Adipose tissue (tissue), 3 donors: Measurements from ENCODE around the gene MAPK8. TPM values are rescaled to one million over a fixed set of nuclear protein-coding genes. Genes with fewer than 3 reads are reported as not detected.

Experiments
- H3K27ac ChIP-seq: one replicate; pipeline ENCODE4 v1.5.1; 2013; ENCODE audit warnings: low read depth, low read length
- WGBS, 3 donors: extraction: QIAGEN DNeasy Blood & Tissue Kit; methylation state at CpG; one replicate each; pipeline ENCODE4 v1.1.7; 2013; 5-methylcytosine and 5-hydroxymethylcytosine counted together
- polyA plus RNA-seq, 3 donors: library from polyadenylated mRNA; stranded (reverse); fragments of 200-250 nt; gene quantifications; one replicate each; pipeline ENCODE4 v1.2.3, GENCODE V29; 2013
- donor health status: healthy with polysubstance abuse.
- donor health status: Bipolar disorder and iron deficiency.
- donor health status: healthy.

MAPK8 gene
- polyA plus RNA-seq, 3 donors: 7.9 to 11.2 (median 8.3) TPM

GRCh38 chr10:48430402-48430993, 124.0 kb downstream of the MAPK8 start:
- 87 to 95% (median 89%) methylated on average over 4 of the region's 4 CpGs for WGBS, 3 donors
- H3K27ac ChIP-seq: no peak overlapping the region

GRCh38 chr10:48431871-48432270, 125.4 kb downstream of the MAPK8 start:
- H3K27ac ChIP-seq: no peak overlapping the region

DNA sequence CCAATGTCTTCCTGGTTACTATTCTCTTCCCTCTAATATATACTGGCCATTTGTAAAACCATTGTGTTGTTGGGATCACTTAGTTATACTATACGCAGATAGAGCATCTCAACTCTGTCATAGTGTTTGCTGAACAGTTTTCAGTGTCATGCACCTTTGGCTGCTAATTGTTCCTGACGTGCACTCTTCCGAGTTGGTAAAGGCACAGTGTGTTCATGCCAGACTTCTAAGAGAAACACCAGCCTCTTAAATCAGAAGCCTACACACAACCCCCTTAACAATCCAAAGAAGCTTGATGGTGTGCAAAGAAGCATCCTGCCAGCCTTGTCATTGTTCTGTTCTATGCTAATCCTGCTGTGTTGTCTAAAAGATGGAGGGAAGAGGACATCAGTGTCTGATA, 131.1 kb downstream of the MAPK8 start:
- 89 to 94% (median 92%) methylated on average over 3 of the region's 3 CpGs for WGBS, 3 donors

GRCh38 chr10:48439031-48439430, 132.6 kb downstream of the MAPK8 start:
- no peak overlapping the region for H3K27ac ChIP-seq
- 77 to 92% (median 83%) methylated on average over 2 of the region's 2 CpGs for WGBS, 3 donors

More for the DNA sequence above, 131.1 kb downstream of the MAPK8 start:
- no peak overlapping the region for H3K27ac ChIP-seq

DNA sequence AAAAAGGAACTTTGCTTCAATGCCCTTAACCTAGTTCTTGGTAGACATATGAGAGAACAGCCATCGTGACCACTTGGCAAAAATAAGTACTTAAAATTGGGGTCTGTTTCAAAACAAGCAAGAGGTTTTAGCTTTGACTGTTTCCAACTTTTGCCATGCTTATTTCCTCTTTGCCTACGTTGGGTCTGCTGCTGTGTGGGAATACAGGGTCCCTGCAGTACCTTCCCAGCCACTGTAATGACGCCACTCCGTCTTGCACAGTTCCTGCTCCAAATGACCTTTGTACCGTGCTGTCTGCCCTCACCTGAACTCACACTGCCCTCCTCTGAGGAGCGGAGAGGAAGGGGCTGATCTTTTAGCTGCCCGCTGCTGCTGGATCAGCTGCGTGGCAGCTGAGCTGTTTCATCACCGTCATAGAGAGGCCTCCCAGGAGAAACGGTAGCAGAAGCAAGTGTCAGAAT, 133.1 kb downstream of the MAPK8 start:
- 29 to 51% (median 50%) methylated on average over 10 of the region's 10 CpGs for WGBS, 3 donors
- H3K27ac ChIP-seq: no peak overlapping the region

GRCh38 chr10:48440771-48441170, 134.3 kb downstream of the MAPK8 start:
- no peak overlapping the region for H3K27ac ChIP-seq
- WGBS, 3 donors: 96 to 97% (median 96%) methylated on average over 4 of the region's 4 CpGs

DNA sequence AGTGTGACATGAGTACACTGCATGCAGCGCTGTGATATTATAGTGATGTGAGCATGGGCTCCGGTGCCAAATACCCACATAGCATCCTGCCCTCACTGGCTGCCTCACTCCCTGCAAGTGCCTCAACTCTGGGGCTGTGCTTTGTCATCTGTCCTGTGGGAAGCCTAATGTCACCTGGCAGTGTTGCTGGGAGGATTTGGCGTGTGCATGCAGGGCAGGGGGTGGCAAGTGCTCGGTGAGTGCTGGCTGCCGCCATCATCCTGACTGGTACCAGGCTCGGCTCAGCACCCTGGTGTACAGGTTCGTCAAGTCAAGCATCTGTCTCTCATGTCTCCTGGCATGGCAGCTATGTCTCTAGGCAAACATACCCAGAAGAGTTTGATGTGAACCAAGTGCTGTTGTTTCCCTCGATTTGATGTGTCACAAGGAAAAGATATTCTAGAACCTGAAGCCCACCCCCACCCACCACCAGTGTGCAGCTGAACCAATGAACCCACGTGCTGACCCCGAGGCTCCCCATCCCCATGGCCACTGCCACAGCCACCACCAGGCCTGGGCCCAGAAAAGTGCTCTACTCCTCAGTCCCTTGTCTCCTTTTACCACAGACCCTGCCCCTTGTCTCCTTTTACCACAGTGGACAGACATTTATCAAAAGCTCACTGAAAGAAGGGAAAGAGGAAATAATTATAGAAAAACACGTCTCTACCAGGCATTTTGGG, 135.8 kb downstream of the MAPK8 start:
- WGBS, 3 donors: 79 to 88% (median 82%) methylated on average over 11 of the region's 11 CpGs
- H3K27ac ChIP-seq: no peak overlapping the region

DNA sequence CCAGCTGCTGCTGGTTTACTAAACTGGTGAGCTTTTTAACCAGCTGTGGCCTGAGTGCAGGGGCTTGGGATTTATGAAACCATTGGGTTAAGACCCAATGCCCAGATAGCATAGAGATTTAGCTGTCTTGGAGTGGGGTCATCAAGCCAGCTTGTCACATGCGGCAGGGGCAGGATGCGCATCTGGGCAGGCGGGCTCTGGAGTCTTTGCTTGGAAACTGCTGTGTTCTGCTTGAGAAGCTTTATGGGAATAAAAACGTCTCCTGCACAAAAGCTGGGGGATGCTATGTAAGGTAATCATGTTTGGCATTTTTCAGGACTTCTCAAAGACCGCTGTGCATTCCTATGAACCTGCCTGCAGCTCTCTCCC, 136.3 kb downstream of the MAPK8 start:
- 77 to 84% (median 82%) methylated on average over 5 of the region's 5 CpGs for WGBS, 3 donors
- H3K27ac ChIP-seq: no peak overlapping the region

- WGBS, 3 donors: 26 to 64% (median 31%) methylated on average over 2 of the region's 2 CpGs
- no peak overlapping the region for H3K27ac ChIP-seq
Observed at GRCh38 chr10:48444266-48444665, 137.8 kb downstream of the MAPK8 start.

DNA sequence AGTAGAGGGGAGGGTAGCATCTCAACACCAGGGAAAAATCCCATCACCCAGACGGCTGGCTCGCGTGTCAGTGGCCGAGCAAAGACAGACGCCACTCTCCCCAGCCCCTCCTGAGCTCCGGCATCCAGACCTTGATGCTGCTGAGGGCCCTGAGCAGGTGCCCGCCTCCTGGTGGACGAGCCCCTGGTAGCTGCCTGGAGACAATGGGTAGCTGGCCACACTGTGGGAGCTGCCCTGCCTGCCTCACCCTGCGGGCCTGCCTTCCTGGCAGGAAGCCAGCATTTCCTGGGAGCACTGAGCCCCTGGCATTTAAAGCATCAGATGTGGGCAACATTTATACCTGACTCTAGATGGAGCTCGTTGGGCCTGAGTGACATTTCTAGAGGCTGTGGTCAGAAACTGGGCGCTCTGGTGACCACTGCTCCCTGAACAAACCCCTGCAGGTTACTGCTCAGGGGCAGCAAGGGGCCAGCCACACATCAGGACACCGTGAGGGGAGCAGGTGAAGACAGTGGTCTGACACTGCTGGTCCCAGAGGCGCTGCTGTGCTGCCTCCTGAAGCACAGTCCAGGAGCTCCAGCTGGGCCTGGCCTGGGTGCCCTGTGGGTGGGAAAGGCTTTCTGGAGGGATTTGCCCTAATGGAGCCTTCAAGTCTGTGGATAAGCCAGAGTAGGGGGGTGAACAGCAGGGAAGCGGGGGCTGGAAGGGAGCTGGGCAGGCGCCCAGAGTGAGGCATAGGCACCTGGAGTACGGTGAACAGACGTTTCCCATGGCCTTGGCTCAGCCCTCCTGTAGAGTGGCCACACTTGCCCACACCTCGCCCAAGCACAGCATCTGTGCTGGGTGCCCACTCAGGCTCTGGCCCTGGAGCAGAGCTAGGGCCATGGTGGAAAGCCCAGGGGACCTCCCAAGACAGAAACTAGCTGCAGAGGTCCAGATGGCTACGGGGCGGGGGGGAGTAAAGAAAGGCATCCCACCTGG, 138.7 kb downstream of the MAPK8 start:
- 64 to 82% (median 81%) methylated on average over 20 of the region's 20 CpGs for WGBS, 3 donors
- no peak overlapping the region for H3K27ac ChIP-seq

GRCh38 chr10:48445932-48446331, 139.5 kb downstream of the MAPK8 start:
- 79 to 89% (median 85%) methylated on average over 7 of the region's 7 CpGs for WGBS, 3 donors
- H3K27ac ChIP-seq: no peak overlapping the region

DNA sequence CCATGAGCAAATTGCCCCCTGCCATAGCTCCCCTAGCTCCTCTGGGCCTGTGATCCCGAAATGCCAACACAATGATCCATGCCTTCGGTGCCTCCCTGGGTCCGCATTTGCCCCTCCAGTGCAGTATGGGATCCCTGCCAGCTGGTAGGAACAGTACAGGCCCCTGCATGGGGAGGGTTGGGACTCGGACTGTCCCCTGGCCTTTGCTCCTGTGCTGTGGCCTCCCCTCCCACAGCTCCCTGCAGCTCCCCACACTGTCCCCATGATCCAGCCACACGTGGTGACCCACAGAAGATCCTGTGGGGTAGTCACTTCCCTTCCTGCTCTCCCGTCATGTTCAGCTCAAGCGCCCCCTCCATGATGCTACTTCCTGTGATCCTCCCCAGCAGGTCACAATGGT, 140.3 kb downstream of the MAPK8 start:
- 73 to 88% (median 82%) methylated on average over 7 of the region's 7 CpGs for WGBS, 3 donors
- H3K27ac ChIP-seq: no peak overlapping the region

- WGBS, 3 donors: 89 to 93% (median 93%) methylated on average over 11 of the region's 11 CpGs
- H3K27ac ChIP-seq: no peak overlapping the region
Observed at GRCh38 chr10:48447356-48448215, 141.1 kb downstream of the MAPK8 start.

GRCh38 chr10:48448796-48449195, 142.3 kb downstream of the MAPK8 start:
- WGBS, 3 donors: 89 to 97% (median 92%) methylated on average over 4 of the region's 4 CpGs
- no peak overlapping the region for H3K27ac ChIP-seq

DNA sequence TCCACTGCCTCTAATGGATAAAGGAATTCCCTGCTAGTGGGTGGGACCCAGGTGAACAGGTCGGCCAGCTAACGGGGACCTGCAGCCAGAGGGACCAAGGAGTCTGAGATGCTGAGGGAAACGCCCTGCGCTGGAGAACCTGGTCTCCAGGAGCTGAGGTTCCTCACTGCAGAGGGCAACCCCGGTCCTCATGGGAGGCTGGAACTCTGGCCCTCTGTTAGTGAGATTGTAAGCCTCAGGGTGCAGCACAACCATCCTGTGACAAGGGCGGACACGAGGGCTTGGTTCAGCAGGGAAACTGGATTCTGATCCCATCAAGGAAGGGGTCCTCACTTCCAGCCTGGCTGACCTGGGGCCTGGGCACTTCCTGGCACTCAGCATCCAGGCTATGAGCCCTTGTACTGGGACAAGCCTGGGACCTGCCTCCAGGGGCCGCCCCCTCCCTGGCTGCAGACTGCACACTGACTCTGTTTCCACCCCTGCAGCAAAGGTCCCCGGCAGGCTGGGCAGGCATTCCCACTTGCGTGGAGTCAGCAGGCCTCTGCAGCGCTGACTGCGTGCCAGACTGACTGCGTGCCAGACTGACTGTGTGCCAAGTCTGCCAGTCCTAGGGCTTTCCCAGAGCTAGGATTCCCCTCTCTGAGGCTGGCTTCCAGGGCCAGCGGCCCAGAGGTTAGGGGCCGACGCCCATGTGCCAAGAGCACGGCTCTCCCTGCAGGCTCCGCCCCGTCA, 143.2 kb downstream of the MAPK8 start:
- 79 to 90% (median 86%) methylated on average over 19 of the region's 19 CpGs for WGBS, 3 donors
- no peak overlapping the region for H3K27ac ChIP-seq

GRCh38 chr10:48450233-48450740, 143.8 kb downstream of the MAPK8 start:
- H3K27ac ChIP-seq: no peak overlapping the region
- WGBS, 3 donors: 94 to 98% (median 95%) methylated on average over 39 to 49 of the region's 49 CpGs

- 91 to 95% (median 91%) methylated on average over 41 to 43 of the region's 43 CpGs for WGBS, 3 donors
- no peak overlapping the region for H3K27ac ChIP-seq
Observed at GRCh38 chr10:48450741-48451466, 144.4 kb downstream of the MAPK8 start.
